ENCODE measurements around the gene LRATD1.

The LRATD1 gene

DNA sequence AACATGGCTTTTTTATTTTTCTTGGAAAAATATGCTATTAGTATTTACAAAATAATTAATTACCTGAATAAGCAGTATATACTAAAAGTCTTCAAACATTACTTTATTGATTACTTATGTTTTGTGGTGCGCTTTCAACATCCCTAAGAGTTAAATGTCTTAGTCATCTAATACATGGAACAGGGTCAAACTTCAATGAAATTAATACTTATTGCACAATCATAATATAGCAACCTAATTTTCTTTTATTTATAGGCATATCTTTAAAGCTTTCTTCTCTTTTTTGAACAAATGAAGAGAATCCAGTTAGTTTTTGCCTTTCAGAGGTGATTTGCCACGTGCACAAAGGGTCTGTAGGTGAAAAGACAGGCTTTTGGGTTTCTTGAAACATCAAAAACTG lies 6.0 kb downstream of the LRATD1 start:
- no peak overlapping the region for H3K4me3 ChIP-seq (replicated peaks; ENCODE audit: low read depth, low read length)
- TF ChIP-seq, protein P1, sequence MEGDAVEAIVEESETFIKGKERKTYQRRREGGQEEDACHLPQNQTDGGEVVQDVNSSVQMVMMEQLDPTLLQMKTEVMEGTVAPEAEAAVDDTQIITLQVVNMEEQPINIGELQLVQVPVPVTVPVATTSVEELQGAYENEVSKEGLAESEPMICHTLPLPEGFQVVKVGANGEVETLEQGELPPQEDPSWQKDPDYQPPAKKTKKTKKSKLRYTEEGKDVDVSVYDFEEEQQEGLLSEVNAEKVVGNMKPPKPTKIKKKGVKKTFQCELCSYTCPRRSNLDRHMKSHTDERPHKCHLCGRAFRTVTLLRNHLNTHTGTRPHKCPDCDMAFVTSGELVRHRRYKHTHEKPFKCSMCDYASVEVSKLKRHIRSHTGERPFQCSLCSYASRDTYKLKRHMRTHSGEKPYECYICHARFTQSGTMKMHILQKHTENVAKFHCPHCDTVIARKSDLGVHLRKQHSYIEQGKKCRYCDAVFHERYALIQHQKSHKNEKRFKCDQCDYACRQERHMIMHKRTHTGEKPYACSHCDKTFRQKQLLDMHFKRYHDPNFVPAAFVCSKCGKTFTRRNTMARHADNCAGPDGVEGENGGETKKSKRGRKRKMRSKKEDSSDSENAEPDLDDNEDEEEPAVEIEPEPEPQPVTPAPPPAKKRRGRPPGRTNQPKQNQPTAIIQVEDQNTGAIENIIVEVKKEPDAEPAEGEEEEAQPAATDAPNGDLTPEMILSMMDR (IDR thresholded peaks at IDR 0.05; ENCODE audit: low read length, missing control alignments) = no peak
- DNase-seq (ENCODE audit: low read depth) = no peak

DNA sequence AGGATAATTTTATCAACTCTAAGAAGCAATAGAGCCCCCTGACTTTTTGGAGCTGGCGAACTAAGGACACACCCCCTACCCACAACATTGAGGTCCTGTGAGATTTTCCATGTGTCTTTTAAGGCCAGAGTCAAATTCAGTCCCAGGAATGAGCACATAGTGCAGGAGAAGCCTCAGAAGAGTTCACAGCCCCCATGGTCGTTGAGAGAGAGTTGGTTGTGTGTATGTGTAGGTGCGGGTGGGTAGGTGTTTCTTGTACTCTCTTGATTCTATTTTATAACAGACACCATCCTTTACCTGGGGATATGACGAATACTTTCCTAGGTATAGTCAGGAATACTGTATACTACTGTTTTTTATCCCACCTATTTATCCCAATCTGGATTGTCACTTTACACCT lies 8.6 kb downstream of the LRATD1 start:
- H3K4me3 ChIP-seq (replicated peaks; ENCODE audit: low read depth, low read length) = no peak overlapping the region
- DNase-seq (ENCODE audit: low read depth) = no peak
- TF ChIP-seq, protein P1 (IDR thresholded peaks at IDR 0.05; ENCODE audit: low read length, missing control alignments) = no peak

DNA sequence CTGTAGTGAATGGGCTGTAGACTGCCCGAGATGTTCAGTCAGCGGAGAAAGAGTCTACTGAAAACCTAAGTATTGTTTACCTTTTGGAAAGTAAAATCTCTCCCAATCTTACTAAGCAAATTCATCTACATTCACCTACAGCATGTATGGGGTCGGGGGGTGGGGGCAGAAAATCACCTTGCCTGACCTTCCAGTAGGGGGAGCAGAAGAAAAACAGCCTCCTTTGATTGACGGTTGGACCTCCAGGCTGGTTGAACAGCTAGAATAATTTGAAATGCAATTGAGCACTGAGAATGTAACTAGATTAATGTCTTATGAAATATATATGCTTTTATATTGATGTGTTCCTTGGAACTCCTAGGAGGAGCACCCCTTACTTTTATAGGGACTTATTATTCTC lies 10.0 kb downstream of the LRATD1 start:
- DNase-seq (ENCODE audit: low read depth) = no peak
- H3K4me3 ChIP-seq (replicated peaks; ENCODE audit: low read depth, low read length) = no peak overlapping the region
- TF ChIP-seq, protein P1 (IDR thresholded peaks at IDR 0.05; ENCODE audit: low read length, missing control alignments) = no peak

DNA sequence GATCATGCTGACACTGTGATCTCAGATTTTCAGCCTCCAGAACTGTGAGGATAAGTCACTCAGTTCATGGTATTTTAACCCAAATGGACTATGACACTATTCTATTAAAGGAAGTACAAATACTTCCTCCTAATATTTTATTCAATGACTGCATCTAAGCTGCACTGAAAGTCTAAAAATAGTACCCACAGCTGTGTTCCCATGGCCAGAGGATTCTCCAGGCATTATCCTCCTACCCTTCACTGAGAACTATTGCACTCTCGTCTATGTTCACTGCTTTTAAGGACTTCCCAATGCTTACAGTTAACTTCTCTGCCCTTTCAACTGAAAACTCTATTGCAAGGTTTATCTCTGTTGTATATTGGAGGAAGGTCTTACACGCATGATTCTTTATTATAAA lies 15.2 kb downstream of the LRATD1 start:
- DNase-seq (ENCODE audit: low read depth) = no peak
- H3K4me3 ChIP-seq (replicated peaks; ENCODE audit: low read depth, low read length) = no peak overlapping the region
- TF ChIP-seq, protein P1 (IDR thresholded peaks at IDR 0.05; ENCODE audit: low read length, missing control alignments) = no peak

DNA sequence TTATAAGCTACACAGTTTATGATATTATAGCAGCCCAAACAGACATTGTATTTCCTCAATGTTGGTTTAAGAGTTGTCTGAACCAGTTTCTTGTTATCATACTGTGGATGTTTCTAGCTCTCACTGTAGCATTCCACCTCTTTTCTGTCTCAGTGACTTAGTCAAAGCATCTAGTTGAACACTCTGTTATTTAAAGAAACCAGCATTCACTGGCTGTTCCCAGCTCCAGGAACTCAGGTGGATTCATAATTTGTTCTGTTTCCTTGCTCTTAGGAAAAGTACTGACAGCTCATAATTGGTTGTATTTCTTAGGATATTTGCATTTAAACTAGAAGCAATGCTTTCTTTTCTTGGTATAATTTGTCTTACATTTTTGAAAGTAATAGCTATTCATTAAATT lies 17.5 kb downstream of the LRATD1 start:
- TF ChIP-seq, protein P1 (IDR thresholded peaks at IDR 0.05; ENCODE audit: low read length, missing control alignments) = no peak
- DNase-seq (ENCODE audit: low read depth) = no peak
- H3K4me3 ChIP-seq (replicated peaks; ENCODE audit: low read depth, low read length) = no peak overlapping the region

DNA sequence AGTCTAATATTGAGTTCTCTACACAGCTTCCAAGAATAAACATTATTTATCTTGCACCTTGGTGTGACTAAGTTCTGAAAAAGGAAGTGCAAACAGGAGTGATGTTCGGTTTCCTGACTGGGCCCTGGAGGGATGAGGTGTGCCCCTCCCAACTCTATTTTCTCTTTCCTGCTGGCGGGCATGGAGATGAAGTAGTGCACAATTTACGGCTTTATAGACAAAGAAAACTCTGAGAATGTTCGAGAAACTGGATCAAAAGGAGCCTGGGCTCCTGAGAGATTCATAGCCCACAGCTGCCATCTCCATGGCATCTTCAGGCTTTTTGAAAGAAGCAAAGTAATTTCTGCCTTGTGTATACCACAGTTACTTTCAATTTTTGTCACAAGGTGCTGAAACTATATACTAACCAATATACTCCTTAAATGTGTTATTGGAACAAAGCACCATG lies 22.3 kb downstream of the LRATD1 start:
- no peak overlapping the region for H3K4me3 ChIP-seq (replicated peaks; ENCODE audit: low read depth, low read length)
- no peak for DNase-seq (ENCODE audit: low read depth)
- TF ChIP-seq, protein P1 (IDR thresholded peaks at IDR 0.05; ENCODE audit: low read length, missing control alignments) = no peak

DNA sequence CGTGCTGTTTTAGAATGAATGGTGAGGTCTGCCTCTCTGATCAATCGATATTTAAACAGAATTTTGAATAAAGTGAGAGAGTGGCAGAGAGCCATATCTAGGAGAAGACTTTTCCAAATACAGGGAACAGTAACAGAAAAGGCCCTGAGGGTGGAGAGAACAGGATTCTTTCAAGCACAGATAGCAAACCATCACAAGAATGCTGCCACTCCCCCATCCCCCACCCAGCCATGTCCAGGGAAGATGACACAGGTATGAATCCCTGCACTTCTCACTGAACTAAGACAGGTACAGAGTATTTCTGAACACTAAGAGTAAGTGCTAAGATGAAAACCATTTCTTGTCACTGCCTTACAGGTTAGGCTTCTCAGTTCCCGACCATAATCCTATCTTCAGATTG lies 23.6 kb downstream of the LRATD1 start:
- no peak overlapping the region for H3K4me3 ChIP-seq (replicated peaks; ENCODE audit: low read depth, low read length)
- no peak for DNase-seq (ENCODE audit: low read depth)
- TF ChIP-seq, protein P1 (IDR thresholded peaks at IDR 0.05; ENCODE audit: low read length, missing control alignments) = no peak

Data from fibroblast of pulmonary artery (primary cell).